ENCODE data around the gene ASXL3.

Gene ASXL3

GRCh38 chr18:33711514-33711913, 133.5 kb downstream of the ASXL3 start:
- no peaks in the 10 kb centered on the region for H3K4me1 Mint-ChIP-seq
- no peak for ATAC-seq
- H3K9me3 Mint-ChIP-seq: peaks cover 0 to 5% of the 10 kb centered on the region in 2 donors
- H3K27ac Mint-ChIP-seq: no peak overlapping the region
- H3K4me3 Mint-ChIP-seq: no peak overlapping the region
- DNase-seq: no peak
- no peaks in the 10 kb centered on the region for H3K27me3 Mint-ChIP-seq

DNA sequence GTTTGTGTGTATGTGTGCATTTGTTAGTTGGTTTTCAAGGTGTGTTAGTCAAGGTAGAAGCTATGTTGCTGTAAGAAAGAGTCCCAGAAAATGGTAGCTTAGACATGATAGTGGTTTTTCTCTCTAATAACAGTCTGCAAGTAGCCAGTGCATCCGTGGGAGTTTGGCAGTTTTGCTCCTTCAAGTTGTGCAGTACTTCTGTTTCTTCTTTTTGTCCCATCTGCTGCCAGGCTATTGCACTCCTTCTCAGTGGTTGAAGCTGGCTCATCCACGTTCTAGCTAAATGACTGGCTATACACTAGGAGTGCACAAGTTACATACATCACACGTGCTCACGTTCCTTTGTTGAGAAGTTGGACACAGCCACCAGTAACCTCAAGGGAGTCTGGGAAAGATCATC, 134.7 kb downstream of the ASXL3 start:
- no peak overlapping the region for H3K4me3 Mint-ChIP-seq
- ATAC-seq (no peak), DNase-seq (no peak)
- peaks cover 0 to under 1% of the 10 kb centered on the region in 2 donors for H3K9me3 Mint-ChIP-seq
- H3K27me3 Mint-ChIP-seq: no peaks in the 10 kb centered on the region
- no peaks in the 10 kb centered on the region for H3K4me1 Mint-ChIP-seq
- H3K27ac Mint-ChIP-seq: no peak overlapping the region

DNA sequence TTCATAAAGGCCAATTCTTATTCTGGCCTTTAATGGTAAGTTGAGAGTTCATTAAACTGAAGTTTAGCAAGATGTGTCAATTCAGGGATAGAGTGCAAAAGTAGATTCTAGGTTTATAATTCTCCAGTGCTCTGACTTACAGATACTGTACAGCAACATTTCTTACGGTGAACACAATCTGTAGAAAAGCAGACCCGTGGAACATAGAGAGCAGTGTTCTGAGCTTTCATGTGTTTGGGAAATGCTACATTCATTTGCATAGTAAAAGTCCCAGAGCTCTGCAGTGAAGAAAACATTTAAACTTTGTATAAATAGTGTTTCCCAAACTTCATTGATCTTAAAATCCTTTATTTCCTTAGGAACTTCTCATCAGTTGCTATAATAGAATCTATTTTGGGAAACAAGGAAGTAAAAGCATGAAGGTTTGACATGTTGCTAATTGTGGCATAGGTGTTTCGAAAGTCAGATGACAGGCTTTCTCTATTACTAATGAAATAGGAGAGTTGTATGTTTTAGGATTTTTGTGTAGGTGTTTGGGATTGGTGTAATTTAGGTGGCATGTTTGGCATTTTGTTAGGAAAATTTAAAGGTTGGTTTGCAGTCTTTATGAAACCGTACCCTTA, 138.2 kb downstream of the ASXL3 start:
- Mint-ChIP-seq H3K4me3 (no peak overlapping the region), H3K27ac (no peak overlapping the region), H3K27me3 (no peaks in the 10 kb centered on the region), H3K9me3 (peaks cover 0 to 18% of the 10 kb centered on the region in 2 donors), H3K4me1 (no peaks in the 10 kb centered on the region)
- ATAC-seq: no peak
- DNase-seq: no peak

DNA sequence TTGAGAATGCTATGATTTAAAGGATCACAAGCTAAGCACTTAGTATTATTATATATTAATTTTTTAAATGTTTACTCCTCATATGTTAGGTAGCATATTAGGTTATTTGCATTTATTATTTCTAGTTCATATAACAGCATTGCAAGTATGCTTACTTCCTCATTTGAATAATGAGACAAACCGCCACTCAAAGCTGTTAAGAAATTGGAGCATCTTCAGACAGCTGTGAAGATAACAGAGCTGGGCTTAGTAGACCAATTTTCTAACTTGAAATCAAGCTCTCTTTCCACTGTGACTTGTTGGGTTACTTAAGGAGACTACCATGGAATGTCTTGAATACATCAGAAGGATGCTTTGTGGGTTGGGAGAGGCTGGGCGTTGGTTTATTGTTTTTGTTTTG, 139.3 kb downstream of the ASXL3 start:
- no peak overlapping the region for H3K27ac Mint-ChIP-seq
- DNase-seq (no peak), ATAC-seq (no peak)
- H3K27me3 Mint-ChIP-seq: no peaks in the 10 kb centered on the region
- H3K4me3 Mint-ChIP-seq: no peak overlapping the region
- no peaks in the 10 kb centered on the region for H3K4me1 Mint-ChIP-seq
- H3K9me3 Mint-ChIP-seq: peaks cover 0 to 18% of the 10 kb centered on the region in 2 donors

GRCh38 chr18:33720133-33720532, 142.1 kb downstream of the ASXL3 start:
- no peaks in the 10 kb centered on the region for H3K4me1 Mint-ChIP-seq
- no peak overlapping the region for H3K27ac Mint-ChIP-seq
- H3K4me3 Mint-ChIP-seq: no peak overlapping the region
- ATAC-seq (no peak), DNase-seq (no peak)
- H3K9me3 Mint-ChIP-seq: peaks cover 5 to 18% of the 10 kb centered on the region in 2 donors
- no peaks in the 10 kb centered on the region for H3K27me3 Mint-ChIP-seq

GRCh38 chr18:33729556-33729955, 151.5 kb downstream of the ASXL3 start:
- H3K4me1 Mint-ChIP-seq: no peaks in the 10 kb centered on the region
- no peak overlapping the region for H3K4me3 Mint-ChIP-seq
- peaks cover 15 to 20% of the 10 kb centered on the region in 2 donors for H3K9me3 Mint-ChIP-seq
- H3K27ac Mint-ChIP-seq: no peak overlapping the region
- ATAC-seq (no peak), DNase-seq (no peak)
- no peaks in the 10 kb centered on the region for H3K27me3 Mint-ChIP-seq

- H3K4me1 Mint-ChIP-seq: no peaks in the 10 kb centered on the region
- DNase-seq: no peak
Observed at GRCh38 chr18:33733376-33733775, 155.4 kb downstream of the ASXL3 start.

DNA sequence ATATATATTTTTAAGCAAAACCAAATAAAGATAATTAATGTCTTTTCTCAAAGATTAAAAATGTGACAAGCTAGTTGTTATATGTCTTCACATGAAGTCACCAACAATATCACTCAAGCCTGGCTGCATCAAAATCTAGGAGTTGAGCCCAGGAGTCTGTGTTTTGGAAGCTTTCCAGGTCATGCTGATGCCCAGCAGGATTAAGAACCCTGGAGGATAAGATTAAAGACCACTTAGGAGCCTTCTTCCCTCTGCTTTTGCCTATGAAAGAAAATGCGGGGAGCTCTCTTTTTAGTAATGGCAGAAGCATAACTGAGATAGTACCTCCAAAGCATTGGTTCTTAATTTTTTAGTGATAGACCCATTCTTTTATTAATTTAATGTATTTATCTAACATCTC, 157.4 kb downstream of the ASXL3 start:
- ATAC-seq: no peak
- peaks cover 11 to 27% of the 10 kb centered on the region in 2 donors for H3K9me3 Mint-ChIP-seq
- no peak overlapping the region for H3K4me3 Mint-ChIP-seq
- no peaks in the 10 kb centered on the region for H3K4me1 Mint-ChIP-seq
- no peak for DNase-seq
- H3K27ac Mint-ChIP-seq: no peak overlapping the region
- H3K27me3 Mint-ChIP-seq: no peaks in the 10 kb centered on the region

More at GRCh38 chr18:33733376-33733775, 155.4 kb downstream of the ASXL3 start:
- Mint-ChIP-seq H3K27me3 (no peaks in the 10 kb centered on the region), H3K4me3 (no peak overlapping the region), H3K9me3 (peaks cover 15 to 27% of the 10 kb centered on the region in 2 donors), H3K27ac (no peak overlapping the region)
- ATAC-seq: no peak

DNA sequence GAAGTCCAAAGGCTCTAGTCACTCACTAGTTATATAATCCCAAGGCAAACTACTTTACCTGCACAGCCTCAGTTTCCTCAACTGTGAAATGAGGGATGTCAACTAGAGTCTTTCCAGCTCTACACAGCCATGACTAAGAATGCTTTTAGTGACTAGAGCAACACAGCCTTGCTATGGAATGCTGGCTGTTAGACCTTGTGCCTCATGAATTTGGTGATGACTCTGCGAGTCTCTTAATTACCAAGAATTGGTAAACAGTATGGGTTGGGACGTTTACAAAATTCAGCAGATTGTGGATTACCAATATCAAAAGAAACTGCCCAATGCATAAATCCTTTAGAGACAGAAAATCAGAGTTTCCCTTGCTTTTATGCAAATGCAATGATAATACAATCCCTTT, 163.7 kb downstream of the ASXL3 start:
- no peak overlapping the region for H3K27ac Mint-ChIP-seq
- H3K27me3 Mint-ChIP-seq: no peaks in the 10 kb centered on the region
- H3K4me1 Mint-ChIP-seq: no peaks in the 10 kb centered on the region
- ATAC-seq (no peak), DNase-seq (no peak)
- H3K4me3 Mint-ChIP-seq: no peak overlapping the region
- H3K9me3 Mint-ChIP-seq: peaks cover 0 to 7% of the 10 kb centered on the region in 2 donors

DNA sequence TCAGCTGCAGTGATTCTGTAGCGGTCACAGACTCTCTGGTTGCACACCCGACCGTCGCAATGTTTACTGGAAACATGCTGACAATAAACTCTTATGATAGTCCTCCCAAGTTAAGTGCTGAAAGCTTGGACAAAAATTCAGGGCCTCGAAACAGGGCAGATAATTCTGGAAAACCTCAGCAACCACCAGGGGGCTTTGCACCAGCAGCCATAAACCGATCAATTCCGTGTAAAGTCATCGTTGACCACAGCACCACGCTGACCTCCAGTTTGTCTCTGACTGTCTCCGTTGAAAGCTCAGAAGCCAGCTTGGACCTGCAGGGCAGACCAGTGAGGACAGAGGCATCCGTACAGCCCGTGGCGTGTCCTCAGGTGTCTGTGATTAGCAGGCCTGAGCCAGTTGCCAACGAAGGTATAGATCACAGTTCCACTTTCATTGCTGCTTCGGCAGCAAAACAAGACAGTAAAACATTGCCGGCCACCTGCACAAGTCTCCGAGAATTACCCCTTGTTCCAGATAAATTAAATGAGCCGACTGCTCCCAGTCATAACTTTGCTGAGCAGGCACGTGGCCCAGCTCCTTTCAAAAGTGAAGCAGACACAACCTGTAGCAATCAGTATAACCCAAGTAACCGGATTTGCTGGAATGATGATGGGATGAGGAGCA, 166.1 kb downstream of the ASXL3 start:
- peaks cover 0 to 7% of the 10 kb centered on the region in 2 donors for H3K9me3 Mint-ChIP-seq
- no peaks in the 10 kb centered on the region for H3K27me3 Mint-ChIP-seq
- no peaks in the 10 kb centered on the region for H3K4me1 Mint-ChIP-seq
- H3K27ac Mint-ChIP-seq: no peak overlapping the region
- no peak for DNase-seq
- H3K4me3 Mint-ChIP-seq: no peak overlapping the region
- ATAC-seq: no peak

- no peak for ATAC-seq
- Mint-ChIP-seq H3K27me3 (no peaks in the 10 kb centered on the region), H3K4me1 (no peaks in the 10 kb centered on the region), H3K27ac (no peak overlapping the region), H3K4me3 (no peak overlapping the region), H3K9me3 (peaks cover 0 to 7% of the 10 kb centered on the region in 2 donors)
- no peak for DNase-seq
Observed at GRCh38 chr18:33745151-33745795, 167.3 kb downstream of the ASXL3 start.

GRCh38 chr18:33745871-33746545, 168.0 kb downstream of the ASXL3 start:
- Mint-ChIP-seq H3K27me3 (no peaks in the 10 kb centered on the region), H3K4me1 (no peaks in the 10 kb centered on the region), H3K9me3 (peaks cover 0 to 7% of the 10 kb centered on the region in 2 donors), H3K4me3 (no peak overlapping the region), H3K27ac (no peak overlapping the region)
- ATAC-seq: no peak
- DNase-seq: no peak

- DNase-seq (no peak), ATAC-seq (no peak)
- no peaks in the 10 kb centered on the region for H3K27me3 Mint-ChIP-seq
Observed at GRCh38 chr18:33749834-33750233, 171.8 kb downstream of the ASXL3 start.

GRCh38 chr18:33750366-33750765, 172.3 kb downstream of the ASXL3 start:
- no peaks in the 10 kb centered on the region for H3K4me1 Mint-ChIP-seq
- no peaks in the 10 kb centered on the region for H3K9me3 Mint-ChIP-seq
- ATAC-seq (no peak), DNase-seq (no peak)
- H3K4me3 Mint-ChIP-seq: no peak overlapping the region
- no peaks in the 10 kb centered on the region for H3K27me3 Mint-ChIP-seq
- no peak overlapping the region for H3K27ac Mint-ChIP-seq

More at GRCh38 chr18:33749834-33750233, 171.8 kb downstream of the ASXL3 start:
- no peak overlapping the region for H3K4me3 Mint-ChIP-seq
- H3K27ac Mint-ChIP-seq: no peak overlapping the region
- no peaks in the 10 kb centered on the region for H3K9me3 Mint-ChIP-seq
- no peaks in the 10 kb centered on the region for H3K4me1 Mint-ChIP-seq

- Mint-ChIP-seq H3K27ac (no peak overlapping the region), H3K27me3 (no peaks in the 10 kb centered on the region), H3K4me3 (no peak overlapping the region), H3K9me3 (no peaks in the 10 kb centered on the region), H3K4me1 (no peaks in the 10 kb centered on the region)
- ATAC-seq (no peak), DNase-seq (no peak)
Observed at GRCh38 chr18:33751613-33752221, 173.7 kb downstream of the ASXL3 start.
